Measurements from ENCODE around the gene CELSR2. TPM values are rescaled to one million over a fixed set of nuclear protein-coding genes. Genes with fewer than 3 reads are reported as not detected.
"Not testable (repeated sequence)": the region's sequence is repeated elsewhere in the genome, so short reads cannot be mapped to it uniquely, and the experiment has no call there.

CELSR2 gene
- polyA plus RNA-seq (ENCODE audit: insufficient read length in 3 of 3), result 10 to 100 TPM; 24.0 to 28.6 (median 26.0) TPM

GRCh38 chr1:109248797-109249629 is at the start of gene CELSR2:
Gene CELSR2, plus strand, starts transcription at chr1:109249539. Its CDS starts 541 bp downstream, at chr1:109250080.
- DNase-seq (ENCODE audit: low read depth in 3 of 3, low spot score in 2 of 3), result peak in 1 of 3 donors; percentile 57

- no peak for DNase-seq (ENCODE audit: low read depth in 3 of 3, low spot score in 2 of 3)
Measured at GRCh38 chr1:109199710-109200109, 49.6 kb upstream of the CELSR2 start.

- no peak for DNase-seq (ENCODE audit: low read depth in 3 of 3, low spot score in 2 of 3)
Measured at GRCh38 chr1:109201123-109201703, 48.1 kb upstream of the CELSR2 start.

GRCh38 chr1:109204484-109204883 is 44.9 kb upstream of the CELSR2 start:
- no peak for DNase-seq (ENCODE audit: low read depth in 3 of 3, low spot score in 2 of 3)

GRCh38 chr1:109206339-109206738 is 43.0 kb upstream of the CELSR2 start:
- DNase-seq (ENCODE audit: low read depth in 3 of 3, low spot score in 2 of 3), result no peak

- DNase-seq (ENCODE audit: low read depth in 3 of 3, low spot score in 2 of 3), result no peak
Measured at GRCh38 chr1:109207467-109208103, 41.8 kb upstream of the CELSR2 start.

GRCh38 chr1:109208394-109208793 is 40.9 kb upstream of the CELSR2 start:
- no peak for DNase-seq (ENCODE audit: low read depth in 3 of 3, low spot score in 2 of 3)

- no peak for DNase-seq (ENCODE audit: low read depth in 3 of 3, low spot score in 2 of 3)
Measured at GRCh38 chr1:109208836-109209463, 40.4 kb upstream of the CELSR2 start.

GRCh38 chr1:109210058-109210457 is 39.3 kb upstream of the CELSR2 start:
- no peak for DNase-seq (ENCODE audit: low read depth in 3 of 3, low spot score in 2 of 3)

GRCh38 chr1:109213345-109213823 is 36.0 kb upstream of the CELSR2 start:
- DNase-seq (ENCODE audit: low read depth in 3 of 3, low spot score in 2 of 3), result no peak

- DNase-seq (ENCODE audit: low read depth in 3 of 3, low spot score in 2 of 3), result peak; percentile 79 to 84 (median 83)
Measured at GRCh38 chr1:109213824-109214693, 35.3 kb upstream of the CELSR2 start, which contains the start of gene SARS1. Gene SARS1, plus strand, starts transcription at chr1:109213918. Its CDS starts 75 bp downstream, at chr1:109213993.

GRCh38 chr1:109214695-109215623 is 34.4 kb upstream of the CELSR2 start:
- DNase-seq (ENCODE audit: low read depth in 3 of 3, low spot score in 2 of 3), result no peak

- DNase-seq (ENCODE audit: low read depth in 3 of 3, low spot score in 2 of 3), result no peak
Measured at GRCh38 chr1:109216662-109217061, 32.7 kb upstream of the CELSR2 start.

- DNase-seq (ENCODE audit: low read depth in 3 of 3, low spot score in 2 of 3), result no peak
Measured at GRCh38 chr1:109218516-109218915, 30.8 kb upstream of the CELSR2 start.

- DNase-seq (ENCODE audit: low read depth in 3 of 3, low spot score in 2 of 3), result not testable (repeated sequence)
Measured at GRCh38 chr1:109221201-109221600, 28.1 kb upstream of the CELSR2 start.

- no peak for DNase-seq (ENCODE audit: low read depth in 3 of 3, low spot score in 2 of 3)
Measured at GRCh38 chr1:109225308-109225707, 24.0 kb upstream of the CELSR2 start.

- no peak for DNase-seq (ENCODE audit: low read depth in 3 of 3, low spot score in 2 of 3)
Measured at GRCh38 chr1:109225711-109226445, 23.5 kb upstream of the CELSR2 start.

- no peak for DNase-seq (ENCODE audit: low read depth in 3 of 3, low spot score in 2 of 3)
Measured at GRCh38 chr1:109228167-109228566, 21.2 kb upstream of the CELSR2 start.
